NCI-H69 (cell line): Measurements from ENCODE around the gene CDK10.
"Not testable (repeated sequence)": the region's sequence is repeated elsewhere in the genome, so short reads cannot be mapped to it uniquely, and the experiment has no call there.

Source experiments
- DNase-seq: peaks from one replicate; lab custom pipeline; 2025; lab: John Stamatoyannopoulos, UW

The CDK10 gene

GRCh38 chr16:89667633-89668032 is 18.9 kb upstream of the CDK10 start:
- no peak for DNase-seq

- DNase-seq, result no peak
These were observed 17.7 kb upstream of the CDK10 start for GRCh38 chr16:89668790-89669158.

DNA sequence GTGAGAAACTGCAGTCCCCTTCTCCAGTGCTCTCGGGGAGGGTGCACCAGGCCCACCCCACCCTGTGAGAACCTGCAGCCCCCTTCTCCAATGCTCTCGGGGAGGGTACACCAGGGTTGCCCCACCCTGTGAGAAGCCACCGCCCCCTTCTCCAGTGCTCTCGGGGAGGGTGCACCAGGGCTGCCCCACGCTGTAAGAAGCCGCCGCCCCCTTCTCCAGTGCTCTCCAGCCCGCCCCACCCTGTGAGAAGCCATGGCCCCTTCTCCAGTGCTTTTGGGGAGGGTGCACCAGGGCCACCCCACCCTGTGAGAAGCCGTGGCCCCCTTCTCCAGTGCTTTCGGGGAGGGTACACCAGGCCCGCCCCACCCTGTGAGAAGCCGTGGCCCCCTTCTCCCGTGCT is 16.7 kb upstream of the CDK10 start:
- no peak for DNase-seq

GRCh38 chr16:89670496-89671431 is 15.7 kb upstream of the CDK10 start:
- no peak for DNase-seq

GRCh38 chr16:89671565-89671964 is 14.9 kb upstream of the CDK10 start:
- DNase-seq, result not testable (repeated sequence)

GRCh38 chr16:89672177-89672941 is 14.1 kb upstream of the CDK10 start:
- no peak for DNase-seq

GRCh38 chr16:89678258-89678657 is 8.2 kb upstream of the CDK10 start:
- DNase-seq, result no peak

DNA sequence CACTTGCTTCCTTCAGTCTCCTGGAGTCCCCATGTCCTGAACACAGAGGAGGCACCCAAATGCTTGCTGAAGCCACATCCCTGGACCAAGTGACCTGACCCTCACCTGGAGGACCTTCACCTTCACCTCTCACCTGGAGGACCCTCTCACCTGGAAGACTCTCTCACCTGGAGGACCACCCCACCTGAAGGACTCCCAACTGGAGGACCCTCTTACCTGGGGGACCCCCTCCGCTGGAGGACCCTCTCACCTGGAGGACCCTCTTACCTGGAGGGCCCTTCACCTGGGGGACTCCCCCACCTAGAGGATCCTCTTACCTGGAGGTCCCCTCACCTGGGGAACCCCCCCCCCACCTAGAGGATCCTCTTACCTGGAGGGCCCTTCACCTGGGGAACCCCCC is 573 bp upstream of the CDK10 start:
- DNase-seq, result no peak

- peak; percentile 68 for DNase-seq
These were observed 827 bp downstream of the CDK10 start for GRCh38 chr16:89687092-89687940.

DNA sequence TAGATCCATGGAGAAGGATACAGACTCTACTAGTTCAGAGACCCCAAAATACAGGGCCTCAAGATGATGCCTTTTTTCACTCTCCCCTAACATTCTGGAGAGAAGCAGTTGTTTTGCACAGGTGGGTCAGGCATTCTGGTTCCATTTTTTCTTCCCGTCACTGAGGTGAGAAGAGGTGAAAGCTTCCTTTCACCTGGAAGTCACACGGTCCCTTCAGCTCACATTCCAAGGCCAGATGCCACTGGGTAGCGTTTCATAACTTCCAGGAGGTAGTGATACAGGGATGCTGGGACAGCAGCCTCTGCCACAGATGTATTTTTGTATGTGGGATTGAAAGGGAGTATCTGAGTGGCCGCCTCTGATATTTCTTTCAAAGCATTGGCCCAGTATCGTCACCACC is 1.9 kb downstream of the CDK10 start:
- no peak for DNase-seq

DNA sequence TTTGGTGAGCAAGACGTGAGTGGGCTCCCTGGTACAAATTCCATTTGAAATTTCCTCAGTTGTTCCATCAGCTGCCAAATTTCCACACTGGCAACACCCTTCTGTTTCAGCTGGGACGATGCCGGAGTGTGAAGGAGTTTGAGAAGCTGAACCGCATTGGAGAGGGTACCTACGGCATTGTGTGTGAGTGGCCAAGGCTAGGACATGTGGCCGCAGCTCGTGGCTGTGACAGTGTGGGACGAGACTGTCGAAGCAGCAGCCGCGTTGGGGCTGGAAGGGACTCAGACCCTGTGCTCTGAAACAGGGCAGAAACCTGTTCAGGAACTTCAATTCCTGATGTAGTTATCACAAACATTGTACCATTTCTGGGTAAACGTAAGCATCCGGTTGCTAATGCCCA is 2.7 kb downstream of the CDK10 start:
- DNase-seq, result no peak

- DNase-seq, result not testable (repeated sequence)
These were observed 3.1 kb downstream of the CDK10 start for GRCh38 chr16:89689621-89690020.

DNA sequence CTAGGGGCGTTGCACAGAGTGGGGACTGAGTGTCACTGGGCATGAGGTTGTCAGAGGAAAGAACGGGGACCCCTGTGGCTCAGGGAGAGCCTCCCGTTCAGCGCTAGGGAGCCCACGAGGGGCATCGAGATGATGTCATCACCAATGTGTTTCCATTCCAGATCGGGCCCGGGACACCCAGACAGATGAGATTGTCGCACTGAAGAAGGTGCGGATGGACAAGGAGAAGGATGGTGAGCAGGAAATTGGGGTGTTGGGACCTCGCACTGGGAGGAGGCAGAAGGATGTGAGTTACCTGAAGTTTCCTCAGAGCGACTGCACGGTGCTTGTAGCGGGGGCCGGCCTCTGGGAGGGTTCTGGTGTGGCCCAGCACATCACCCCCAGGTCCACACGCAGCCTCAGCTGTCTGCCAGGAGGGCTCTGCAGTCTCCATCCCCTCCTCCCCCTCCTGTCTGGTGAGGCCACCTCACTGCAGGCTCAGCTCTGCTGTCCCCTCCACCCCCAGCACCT is 4.0 kb downstream of the CDK10 start:
- no peak for DNase-seq

- no peak for DNase-seq
These were observed 4.9 kb downstream of the CDK10 start for GRCh38 chr16:89691231-89691985.

- no peak for DNase-seq
These were observed 5.6 kb downstream of the CDK10 start for GRCh38 chr16:89691986-89692569.

GRCh38 chr16:89693289-89693731 is 6.8 kb downstream of the CDK10 start:
- DNase-seq, result no peak

DNA sequence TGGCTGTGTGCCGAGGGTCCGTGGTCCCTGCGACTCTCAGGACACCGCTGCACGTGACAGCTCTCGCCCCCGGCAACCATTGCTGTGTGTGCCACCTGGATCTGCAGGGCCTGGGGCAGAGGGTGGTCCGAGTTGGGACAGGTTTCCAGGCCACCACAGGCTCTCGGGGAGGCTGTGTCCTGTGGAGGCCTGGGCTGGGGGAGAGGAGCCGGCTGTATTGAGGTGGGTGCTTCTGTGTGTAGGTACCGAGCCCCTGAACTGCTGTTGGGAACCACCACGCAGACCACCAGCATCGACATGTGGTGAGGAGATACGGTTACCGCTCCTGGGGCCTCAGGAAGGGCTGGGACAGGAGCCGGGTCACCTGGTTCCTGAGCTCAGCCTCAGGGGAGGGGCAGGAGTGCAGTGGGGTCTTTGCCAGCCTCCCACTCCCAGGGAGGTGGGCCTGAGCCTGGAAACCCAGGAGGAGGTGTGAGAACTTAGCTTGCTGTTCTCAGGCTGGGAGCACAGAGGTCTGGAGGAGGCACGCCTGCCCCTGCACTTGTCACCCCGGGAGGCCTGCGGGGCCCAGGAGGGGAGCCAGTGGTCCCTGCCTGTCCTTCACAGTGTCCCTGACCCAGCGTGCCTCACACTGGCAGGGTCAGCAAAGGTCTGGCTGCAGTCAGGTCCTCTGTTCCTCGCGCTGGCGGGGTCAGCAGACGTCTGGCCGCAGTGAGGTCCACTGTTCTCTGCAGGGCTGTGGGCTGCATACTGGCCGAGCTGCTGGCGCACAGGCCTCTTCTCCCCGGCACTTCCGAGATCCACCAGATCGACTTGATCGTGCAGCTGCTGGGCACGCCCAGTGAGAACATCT is 7.7 kb downstream of the CDK10 start:
- no peak for DNase-seq

- not testable (repeated sequence) for DNase-seq
These were observed 8.2 kb downstream of the CDK10 start for GRCh38 chr16:89694784-89695085.

GRCh38 chr16:89695086-89695874 is 8.8 kb downstream of the CDK10 start:
- DNase-seq, result no peak
